Measurements from ENCODE around the gene SDK1.

GRCh38 chr7:4256286-4256685 lies 955.2 kb downstream of the SDK1 start:
- TF ChIP-seq CTCF (IDR thresholded peaks at IDR 0.05) = no peak
- TF ChIP-seq POLR2A (IDR thresholded peaks at IDR 0.05) = no peak

All from body of pancreas (tissue), 4 donors.